ENCODE data around the gene PTGER3.
"Not testable (repeated sequence)": the region's sequence is repeated elsewhere in the genome, so short reads cannot be mapped to it uniquely, and the experiment has no call there.

The PTGER3 gene

DNA sequence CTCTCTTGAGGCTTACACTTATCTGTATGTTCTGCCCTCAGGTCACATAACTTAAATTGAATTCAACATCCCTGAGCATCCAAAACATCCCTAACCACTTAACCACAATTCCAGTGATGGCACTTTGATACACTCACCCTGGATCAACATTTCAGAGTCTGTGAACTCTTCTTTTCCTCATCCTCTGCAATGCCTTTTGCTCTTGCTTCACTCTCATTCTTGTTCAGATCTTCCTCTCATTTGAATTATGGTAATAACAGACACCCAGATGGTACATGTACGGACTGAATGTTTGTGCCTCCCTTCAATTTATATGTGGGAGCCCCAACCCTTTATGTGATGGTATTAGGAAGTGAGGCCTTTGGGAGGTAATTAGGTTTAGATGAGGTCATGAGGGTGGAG, 33.4 kb downstream of the PTGER3 start:
- FAIRE-seq: no peak
- no peak for DNase-seq (ENCODE audit: insufficient read length, low spot score)

DNA sequence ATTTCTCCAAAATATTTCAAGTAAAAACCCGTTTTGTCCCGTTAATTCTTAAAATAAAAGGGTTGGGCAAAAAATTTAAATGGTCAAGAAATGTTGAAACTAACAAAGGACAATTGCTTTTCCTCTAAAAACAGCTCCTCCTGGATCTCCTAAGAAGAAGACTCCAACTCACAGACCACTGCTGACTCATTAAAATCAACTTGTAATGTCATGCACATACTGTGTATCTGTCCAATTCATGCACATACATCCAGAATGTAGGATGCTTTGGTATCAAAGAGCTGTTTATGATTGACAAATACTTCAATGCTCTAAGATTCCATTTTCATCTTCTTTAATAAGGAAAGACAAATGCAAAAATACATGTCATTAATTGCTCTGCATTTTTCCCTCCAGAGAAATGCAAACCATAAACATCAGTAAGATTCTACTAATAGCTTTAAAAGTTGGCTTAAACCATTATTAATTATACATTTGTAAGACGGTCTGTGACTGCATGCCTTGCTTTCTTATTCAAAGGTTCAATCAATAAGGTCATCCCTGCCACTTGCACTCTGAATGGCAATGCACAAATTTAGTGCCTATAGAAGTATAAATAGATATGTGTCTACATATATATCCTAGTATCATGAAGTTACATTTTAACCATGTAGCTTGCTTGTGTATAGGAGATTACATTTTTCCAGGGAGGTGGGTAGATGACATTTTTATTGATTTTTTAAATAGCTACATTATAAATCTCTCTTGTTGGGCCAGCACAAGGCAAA, 44.7 kb downstream of the PTGER3 start:
- DNase-seq (ENCODE audit: insufficient read length, low spot score) (no peak), FAIRE-seq (no peak)

DNA sequence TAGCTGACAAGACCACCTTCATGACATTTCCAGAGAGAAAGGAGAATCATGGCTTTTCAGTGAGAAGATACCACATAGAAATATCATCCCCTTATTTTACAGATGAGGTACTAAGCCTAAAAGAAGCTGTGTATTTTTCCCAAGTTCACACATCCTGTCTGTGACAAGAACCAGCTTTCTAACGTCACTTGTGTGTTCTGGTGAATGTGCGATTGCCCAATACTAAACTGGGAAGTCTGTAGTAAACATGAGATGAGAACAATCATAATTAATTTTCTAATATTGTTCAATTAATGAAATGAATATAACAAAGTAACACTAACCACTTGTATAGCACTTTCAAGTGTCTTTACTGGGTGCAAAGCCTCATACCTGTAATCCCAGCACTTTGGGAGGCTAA, 46.0 kb downstream of the PTGER3 start:
- FAIRE-seq (no peak), DNase-seq (ENCODE audit: insufficient read length, low spot score) (no peak)

DNA sequence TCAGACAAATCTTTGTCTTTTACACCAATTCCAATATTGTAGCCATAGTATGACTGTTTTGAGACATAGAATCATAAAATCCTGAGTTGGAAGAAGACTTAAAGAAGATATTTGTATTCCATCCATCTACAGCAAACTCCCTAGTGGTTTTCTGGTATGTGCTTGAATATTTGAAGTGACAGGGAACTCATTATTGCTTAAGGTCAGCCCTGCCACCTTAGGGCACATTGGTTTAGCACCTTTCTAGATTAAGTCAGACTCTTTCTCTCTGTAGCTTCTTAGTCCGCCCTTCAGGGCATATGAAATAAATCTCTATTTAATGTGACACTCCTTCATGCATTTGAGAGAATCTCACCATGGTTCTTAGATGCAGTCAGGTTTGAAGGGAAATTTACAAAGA, 49.8 kb downstream of the PTGER3 start:
- DNase-seq (ENCODE audit: insufficient read length, low spot score) (no peak), FAIRE-seq (no peak)

DNA sequence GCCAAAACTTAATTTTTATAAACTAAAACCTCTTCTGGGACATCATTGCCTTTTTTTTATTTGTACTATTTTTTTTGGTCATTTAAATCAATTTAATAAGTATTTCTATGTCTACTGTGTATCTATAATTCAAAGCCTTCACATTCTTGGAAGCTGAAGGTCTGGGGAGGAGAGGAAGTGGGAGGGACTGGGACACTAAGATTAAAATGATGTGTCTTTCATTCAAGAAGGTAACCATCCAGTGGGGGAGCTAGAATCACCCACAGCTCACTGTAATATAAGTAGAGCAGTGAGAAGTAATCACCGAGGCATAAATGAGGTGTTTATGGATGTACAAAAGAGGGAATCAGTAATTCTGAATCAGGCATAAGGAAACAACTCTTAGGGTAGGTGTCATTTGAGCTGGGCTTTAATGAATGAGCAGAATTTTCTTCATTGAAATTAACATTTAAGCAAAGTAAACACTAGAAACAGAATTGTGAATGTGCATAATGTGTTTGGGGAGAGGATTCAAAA, 52.8 kb downstream of the PTGER3 start:
- FAIRE-seq: no peak
- no peak for DNase-seq (ENCODE audit: insufficient read length, low spot score)

DNA sequence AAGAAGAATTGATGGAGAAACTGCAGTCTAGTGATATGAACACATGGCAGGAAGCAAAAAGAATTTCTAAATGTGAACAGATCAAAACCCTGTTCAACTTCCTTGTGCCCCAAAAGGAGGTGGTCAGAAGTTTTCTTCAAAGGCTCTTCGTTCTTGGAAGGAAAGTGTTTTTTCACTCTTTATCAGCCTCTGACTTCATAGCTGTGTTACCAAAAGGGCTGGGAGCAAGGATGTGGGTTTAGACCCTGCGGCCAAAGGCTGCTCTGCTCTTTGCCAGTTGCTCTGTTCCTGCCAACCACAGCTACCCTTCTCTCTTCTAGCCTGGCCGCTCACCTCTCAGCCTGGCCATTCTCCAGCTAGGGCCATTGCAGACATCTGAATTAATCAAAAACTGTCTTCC, 53.8 kb downstream of the PTGER3 start:
- FAIRE-seq (no peak), DNase-seq (ENCODE audit: insufficient read length, low spot score) (no peak)

DNA sequence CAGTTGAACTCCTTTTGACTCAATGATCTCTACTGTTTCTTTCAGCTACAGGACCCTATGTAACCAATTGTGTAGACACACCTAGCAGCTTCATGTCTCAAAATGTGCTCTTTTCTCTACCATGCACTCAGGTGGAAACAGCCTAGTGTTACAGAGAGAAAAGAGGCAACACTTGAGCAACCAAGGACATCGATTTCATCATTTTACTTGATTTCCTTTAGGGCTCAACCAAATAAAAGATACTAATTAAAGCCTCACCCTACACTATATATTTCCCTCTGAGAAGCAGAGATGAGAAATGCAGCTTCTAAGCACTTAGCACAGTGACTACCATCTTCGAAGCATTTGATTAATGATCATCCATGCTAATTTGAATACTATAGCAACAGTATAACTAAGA, 55.1 kb downstream of the PTGER3 start:
- no peak for FAIRE-seq
- DNase-seq (ENCODE audit: insufficient read length, low spot score): no peak

DNA sequence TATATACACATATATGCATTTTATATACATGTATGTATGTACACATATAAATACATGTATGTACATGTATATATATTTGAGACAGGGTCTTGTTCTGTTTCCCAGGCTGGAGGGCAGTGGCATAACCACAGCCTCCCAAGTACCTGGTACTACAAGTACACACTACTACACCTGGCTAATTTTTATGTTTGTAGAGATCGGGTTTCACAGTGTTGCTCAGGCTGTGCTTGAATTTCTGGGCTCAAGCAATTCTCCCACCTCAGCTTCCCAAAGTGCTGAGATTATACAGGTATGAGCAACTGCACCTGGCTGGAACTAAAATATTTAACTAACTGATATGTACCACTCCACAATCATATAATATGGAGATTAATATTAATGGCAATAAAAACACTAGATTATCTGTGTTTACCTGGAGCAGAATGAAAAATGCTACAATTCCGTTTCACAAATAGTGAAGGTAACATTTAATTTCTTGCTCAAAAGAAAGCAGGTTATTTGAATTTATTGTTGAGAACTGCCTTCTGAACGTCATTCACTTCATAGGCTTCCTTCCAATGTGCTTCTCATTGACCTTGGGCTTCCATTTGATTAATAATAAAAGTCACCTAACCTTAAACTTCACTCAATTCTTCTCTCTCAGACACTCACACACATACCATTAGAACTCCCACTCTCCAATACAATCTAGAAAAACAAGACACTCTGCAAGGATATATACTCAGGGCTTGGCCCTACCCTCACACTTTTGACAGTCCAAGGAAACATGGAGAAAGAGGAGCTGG, 57.0 kb downstream of the PTGER3 start:
- DNase-seq (ENCODE audit: insufficient read length, low spot score) (no peak), FAIRE-seq (no peak)

DNA sequence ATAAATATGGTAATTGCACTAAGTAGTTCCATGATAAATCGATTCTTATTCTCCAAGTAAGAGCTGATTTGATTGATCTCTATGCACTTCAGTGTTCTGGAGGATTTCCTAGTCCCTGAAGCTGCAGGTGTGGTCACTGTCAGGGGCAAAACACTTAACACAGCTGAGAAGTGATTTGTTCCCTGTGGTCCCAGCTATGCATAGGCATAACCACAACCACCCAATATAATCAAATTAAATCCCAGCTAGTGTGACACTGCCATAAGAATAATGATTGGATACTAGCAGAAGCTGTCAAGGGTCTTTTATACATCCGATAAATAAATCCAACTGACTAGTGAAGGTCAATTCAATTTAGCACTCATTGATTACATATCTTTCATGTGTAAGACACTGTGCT, 60.1 kb downstream of the PTGER3 start:
- DNase-seq (ENCODE audit: insufficient read length, low spot score) (no peak), FAIRE-seq (no peak)

DNA sequence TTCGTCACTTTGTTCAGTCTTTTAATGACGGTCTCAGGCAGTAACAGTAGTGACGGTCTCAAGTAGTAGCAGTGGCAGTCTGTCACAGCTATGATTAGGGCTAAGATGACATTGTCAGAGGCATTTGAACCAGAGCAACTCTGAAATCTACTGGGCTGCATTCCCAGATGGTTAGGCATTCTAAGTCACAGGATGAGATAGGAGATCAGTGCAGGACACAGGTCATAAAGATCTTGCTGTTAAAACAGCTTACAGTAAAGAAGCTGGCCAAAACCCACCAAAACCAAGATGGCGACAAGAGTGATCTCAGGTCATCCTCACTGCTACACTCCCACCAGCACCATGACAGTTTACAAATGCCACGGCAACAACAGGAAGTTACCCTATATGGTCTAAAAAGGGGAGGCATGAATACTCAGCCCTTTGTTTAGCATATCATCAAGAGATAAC, 61.8 kb downstream of the PTGER3 start:
- FAIRE-seq; DNase-seq (ENCODE audit: insufficient read length, low spot score): not testable (repeated sequence)

DNA sequence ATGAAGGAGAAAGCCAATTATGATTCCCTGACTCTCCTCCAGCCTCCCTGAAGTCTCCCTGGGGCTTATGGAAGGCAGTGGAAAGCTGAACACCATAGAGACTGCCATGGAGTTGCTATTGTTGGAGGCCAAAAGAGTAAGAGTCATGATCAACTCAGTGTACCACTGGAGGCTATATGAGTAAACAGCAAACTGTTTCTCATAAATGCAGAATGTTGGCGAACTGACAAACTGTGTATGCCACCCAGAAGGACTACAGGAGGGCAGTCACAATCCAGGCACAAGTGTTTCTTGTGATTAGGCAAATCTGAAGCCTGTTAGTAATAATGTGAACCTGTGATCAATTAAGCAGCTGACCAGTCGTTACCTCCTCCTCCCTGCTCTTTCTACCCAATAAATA, 62.3 kb downstream of the PTGER3 start:
- not testable (repeated sequence) for FAIRE-seq; DNase-seq (ENCODE audit: insufficient read length, low spot score)

DNA sequence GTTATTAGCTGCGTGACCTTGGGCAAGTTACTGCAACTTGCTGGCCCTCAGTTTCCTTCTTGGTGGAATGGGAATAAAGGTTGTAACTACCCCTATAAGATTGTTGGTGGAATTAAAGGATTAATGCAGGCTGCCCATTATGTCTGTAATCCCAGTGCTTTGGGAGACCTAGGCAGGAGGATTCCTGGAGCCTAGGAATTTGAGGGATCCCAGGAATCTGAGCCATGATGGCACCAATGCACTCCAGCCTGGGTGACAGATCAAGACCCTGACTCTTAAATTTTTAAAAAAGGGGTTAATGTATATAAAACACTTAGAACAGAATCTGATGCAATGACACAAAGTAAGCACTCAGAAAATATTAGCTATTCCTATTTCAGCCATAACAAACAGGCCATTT, 67.3 kb downstream of the PTGER3 start:
- no peak for FAIRE-seq
- DNase-seq (ENCODE audit: insufficient read length, low spot score): no peak

DNA sequence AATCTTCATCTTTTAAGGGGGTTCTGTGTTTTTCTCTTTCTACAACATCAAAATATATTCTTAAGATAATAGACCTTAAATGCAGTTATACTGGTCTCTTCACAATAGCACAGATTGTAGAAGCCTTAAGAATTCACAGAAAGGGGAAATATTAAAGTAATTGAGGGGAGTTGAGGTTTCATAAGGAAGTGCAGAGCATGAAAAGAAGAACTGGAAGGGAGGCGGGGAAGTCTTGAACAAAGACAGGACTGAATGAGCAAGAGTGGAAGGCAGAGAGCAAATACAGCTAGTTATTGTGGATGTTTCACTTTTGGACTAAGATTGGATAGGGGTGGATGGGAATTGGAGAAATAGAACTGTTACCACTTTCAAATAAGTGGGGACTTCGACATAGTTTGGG, 67.7 kb downstream of the PTGER3 start:
- no peak for DNase-seq (ENCODE audit: insufficient read length, low spot score)
- FAIRE-seq: no peak

DNA sequence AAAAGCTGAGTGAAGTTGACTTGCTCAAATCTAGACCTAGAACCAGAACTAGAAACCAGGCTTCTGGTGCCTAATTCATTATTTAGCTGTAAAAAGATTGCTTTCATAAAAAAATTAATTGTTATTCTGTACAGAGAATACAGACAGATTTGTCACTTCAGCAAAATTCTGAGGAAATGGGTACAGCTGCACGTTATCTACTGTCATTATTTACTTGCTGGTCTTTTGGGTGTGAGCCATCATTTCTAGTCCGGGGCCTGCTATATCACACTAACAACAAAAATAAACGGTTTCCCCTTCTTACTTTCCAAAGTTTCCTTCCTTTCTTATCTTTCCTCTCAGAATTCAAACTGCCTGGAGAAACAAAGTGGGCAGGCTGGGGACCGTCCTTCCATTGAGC, 68.3 kb downstream of the PTGER3 start:
- DNase-seq (ENCODE audit: insufficient read length, low spot score) (no peak), FAIRE-seq (no peak)

DNA sequence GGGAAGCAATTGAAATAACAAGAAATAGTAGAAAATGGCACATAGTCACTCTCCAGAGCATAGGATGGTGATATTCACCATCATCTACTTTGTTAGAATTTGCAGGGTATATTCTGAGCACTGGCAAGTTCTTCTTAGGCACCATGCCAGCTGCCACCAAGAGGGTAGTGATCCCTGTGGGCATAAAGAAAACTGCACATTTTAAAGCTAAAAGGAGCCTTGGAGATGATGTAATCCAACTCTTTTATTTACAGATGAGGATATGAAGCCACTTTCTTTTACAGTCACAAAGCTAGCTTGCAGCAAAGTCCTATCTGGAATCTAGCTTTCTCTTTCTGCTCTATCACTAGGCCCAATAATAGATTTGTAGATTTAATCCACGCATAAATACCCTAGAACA, 69.0 kb downstream of the PTGER3 start:
- no peak for FAIRE-seq

DNA sequence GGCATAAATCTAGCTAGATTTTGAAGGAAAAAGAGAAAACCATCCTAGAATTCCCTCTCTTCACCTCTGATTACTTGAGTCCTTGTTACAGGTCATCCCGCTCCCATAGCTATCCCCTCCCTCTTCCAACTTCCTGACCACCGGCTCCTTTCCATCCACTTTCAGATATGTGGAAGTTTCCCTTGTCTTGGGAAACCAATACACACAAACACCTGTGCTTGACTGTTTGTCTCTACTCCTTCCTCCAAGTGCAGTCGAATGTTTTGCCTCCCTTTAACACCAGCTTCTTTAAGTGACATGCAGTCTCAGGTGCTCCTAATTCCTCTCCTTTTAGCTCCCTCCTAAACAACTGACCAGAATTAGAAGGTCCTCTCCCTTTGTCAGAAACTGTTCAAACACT, 70.0 kb downstream of the PTGER3 start:
- FAIRE-seq (no peak), DNase-seq (ENCODE audit: insufficient read length, low spot score) (no peak)

More for the DNA sequence above, 69.0 kb downstream of the PTGER3 start:
- DNase-seq (ENCODE audit: insufficient read length, low spot score): no peak

DNA sequence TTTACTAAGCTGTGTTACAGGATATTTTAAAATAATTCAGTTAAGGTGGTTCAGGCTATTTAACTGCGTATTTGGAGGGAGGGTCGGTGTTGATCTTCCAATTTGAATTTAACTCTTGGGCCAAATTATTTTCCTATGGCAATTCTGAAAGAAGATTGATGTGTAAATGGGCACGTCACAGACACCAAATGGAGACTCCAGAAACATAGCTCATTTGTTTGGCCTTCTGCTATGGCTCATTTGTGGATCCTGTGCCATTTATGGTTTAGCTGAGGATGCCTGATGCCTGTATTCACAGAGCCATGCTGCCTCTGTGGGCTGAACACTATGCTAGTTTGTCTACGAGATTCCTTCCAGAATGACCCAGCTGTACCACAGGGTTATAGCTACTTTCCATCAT, 70.6 kb downstream of the PTGER3 start:
- DNase-seq (ENCODE audit: insufficient read length, low spot score) (no peak), FAIRE-seq (no peak)

DNA sequence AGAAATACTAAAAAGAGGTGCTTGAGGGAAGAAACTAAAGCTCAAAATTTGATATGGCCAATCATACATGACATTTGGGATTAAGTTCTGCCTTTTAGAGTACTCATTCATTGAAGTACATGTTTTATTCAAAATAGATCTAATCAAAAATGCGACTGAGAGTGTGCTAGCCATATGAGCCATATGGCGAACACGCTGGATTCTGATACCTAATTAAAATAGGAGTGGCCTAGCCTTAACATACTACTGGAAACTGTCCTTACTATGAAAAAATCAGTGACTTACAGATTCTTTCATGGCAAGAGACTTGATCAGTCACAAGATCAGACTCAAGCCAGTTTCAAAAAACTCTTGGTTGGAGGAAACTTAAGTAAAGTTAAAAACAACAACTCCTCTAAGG, 73.9 kb downstream of the PTGER3 start:
- FAIRE-seq (no peak), DNase-seq (ENCODE audit: insufficient read length, low spot score) (no peak)

DNA sequence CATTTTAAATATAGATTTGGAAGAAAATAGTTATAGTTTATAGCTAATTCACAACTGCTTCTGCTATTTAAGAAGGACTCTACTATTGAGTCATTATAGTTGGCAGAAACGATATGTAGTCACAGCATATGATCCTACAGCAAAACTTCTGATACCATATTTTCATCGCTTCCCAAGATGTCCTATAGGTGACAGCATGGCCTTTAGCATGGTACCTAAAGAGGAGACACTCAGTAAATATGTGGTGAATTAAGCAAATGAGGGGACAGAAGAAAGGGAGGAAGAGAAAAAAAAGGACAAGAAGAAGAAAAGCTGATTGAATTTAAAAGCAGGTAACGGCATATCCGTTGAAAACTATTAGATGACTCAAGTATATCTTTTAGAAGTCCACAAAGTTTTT, 77.2 kb downstream of the PTGER3 start:
- DNase-seq (ENCODE audit: insufficient read length, low spot score): no peak
- FAIRE-seq: no peak

DNA sequence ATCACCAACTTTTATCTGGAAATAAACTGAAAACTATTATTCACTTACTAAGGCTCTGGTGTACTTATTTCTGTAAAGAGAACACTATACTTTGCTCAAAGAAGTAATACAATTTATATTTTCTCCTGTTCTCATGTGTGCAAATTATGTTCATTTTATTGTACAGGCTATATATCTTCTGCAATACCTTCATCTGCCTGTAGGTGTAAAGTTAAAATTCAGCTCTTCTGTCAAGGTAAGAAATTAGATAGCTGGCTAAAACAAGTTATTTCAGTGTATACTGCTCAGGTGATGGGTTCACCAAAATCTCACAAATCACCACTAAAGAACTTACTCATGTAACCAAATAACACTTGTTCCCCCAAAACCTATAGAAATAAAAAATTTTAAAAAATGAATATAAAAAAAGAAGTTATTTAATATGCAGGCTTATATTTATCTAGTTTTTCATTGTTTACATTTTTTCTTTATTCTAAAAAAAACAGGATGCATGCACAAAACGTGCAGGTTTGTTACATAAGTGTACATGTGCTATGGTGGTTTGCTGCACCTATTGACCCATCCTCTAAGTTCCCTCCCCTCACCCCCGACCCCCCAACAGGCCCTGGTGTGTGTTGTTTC, 81.5 kb downstream of the PTGER3 start:
- DNase-seq (ENCODE audit: insufficient read length, low spot score): no peak
- FAIRE-seq: no peak

DNA sequence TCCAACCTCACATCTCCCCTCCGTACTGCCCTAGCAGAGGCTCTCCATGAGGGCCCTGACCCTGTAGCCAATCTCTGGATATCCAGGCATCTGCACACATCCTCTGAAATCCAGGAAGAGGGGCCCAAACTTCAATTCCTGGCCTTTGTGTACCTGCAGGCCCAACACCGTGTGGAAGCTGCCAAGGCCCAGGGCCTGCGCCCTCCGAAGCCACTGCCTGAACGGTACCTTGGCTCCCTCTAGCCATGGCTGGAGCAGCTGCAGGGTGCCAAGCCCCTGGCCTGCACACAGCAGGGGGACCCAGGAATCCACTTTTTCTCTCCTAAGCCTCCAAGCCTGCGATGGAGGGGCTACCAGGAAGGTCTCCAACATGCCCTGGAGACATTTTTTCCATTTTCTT, 84.2 kb downstream of the PTGER3 start:
- FAIRE-seq (no peak), DNase-seq (ENCODE audit: insufficient read length, low spot score) (no peak)
